K562 (cell line): ENCODE measurements around the gene LAMA2. TPM values are rescaled to one million over a fixed set of nuclear protein-coding genes. Genes with fewer than 3 reads are reported as not detected.

ENCODE experiments used
- ATAC-seq: fragments of 200-7000 bp; cut with Tn5 transposase; 3 replicates; pipeline ENCODE4 v1.9.1; 2020; ENCODE audit warnings: moderate library complexity
- BruUV-seq: library from RNA; stranded (reverse); fragments of 400-500 nt; replicated peaks from 2 replicates; lab custom pipeline; 2021; lab: Mats Ljungman, UMichigan
- CTCF ChIA-PET: fragments of 300-600 bp; formaldehyde crosslinking; extraction: SDS; loops from one replicate; lab custom pipeline; 2021; ENCODE audit warnings: low intra/inter-chr PET ratio; lab: Yijun Ruan, JAX
- POLR2A ChIA-PET: fragments of 300-600, 350-650 bp; sonication (Branson Sonifier 250); formaldehyde crosslinking; extraction: SDS; loops from one replicate; lab custom pipeline; 2021; ENCODE audit warnings: antibody characterized with exemption, inconsistent platforms; lab: Yijun Ruan, JAX
- DNase-seq, 4 experiments: peaks; one replicate each; pipeline versions ENCODE4 v3.0.0 to v3.0.0-alpha.2; 2011 to 2018; ENCODE audit warnings: low spot score in 3 of 4, mixed read lengths in 3 of 4; ENCODE audit errors: extremely low read depth in 1 of 4
- FAIRE-seq: peaks from 2 replicates; lab custom pipeline; 2011; peaks lifted over from hg19 to GRCh38; lab: Jason Lieb, UNC
- H2AFZ ChIP-seq: 2 replicates; pipeline ENCODE4 v1.6.0; 2011; ENCODE audit warnings: low read depth, low read length, control low read depth, inconsistent platforms
- H3K27ac ChIP-seq: fragments of 200-600 bp; 3 replicates; pipeline ENCODE4 v1.8.0; 2011; ENCODE audit warnings: low read depth, mild to moderate bottlenecking, control low read depth, inconsistent platforms, low read length, moderate library complexity, mixed read lengths; ENCODE audit errors: extremely low read depth
- H3K27me3 ChIP-seq, 2 experiments: fragments of 300-600 bp in 1 of 2; 2 replicates in 1 of 2; 3 replicates in 1 of 2; pipeline versions ENCODE4 v1.6.0 to v1.8.0; 2011; ENCODE audit warnings: inconsistent platforms in 2 of 2, low read length in 2 of 2, mild to moderate bottlenecking in 1 of 2, mixed read lengths in 1 of 2, moderate library complexity in 1 of 2; ENCODE audit not compliant: control insufficient read depth in 2 of 2, insufficient read depth in 2 of 2
- H3K36me3 ChIP-seq: fragments of 300-600 bp; 3 replicates; pipeline ENCODE4 v1.8.0; 2011; ENCODE audit warnings: mild to moderate bottlenecking, low read length, inconsistent platforms; ENCODE audit not compliant: control insufficient read depth, insufficient read depth
- H3K4me1 ChIP-seq, 2 experiments: fragments of 200-600 bp in 1 of 2; replicated peaks in 1 of 2; 2 replicates in 1 of 2; 3 replicates in 1 of 2; pipeline versions ENCODE4 v1.5.1 to v1.8.0; 2011; ENCODE audit warnings: inconsistent platforms in 2 of 2, low read length in 2 of 2, mild to moderate bottlenecking in 1 of 2, mixed read lengths in 1 of 2, moderate library complexity in 1 of 2; ENCODE audit not compliant: control insufficient read depth in 2 of 2, insufficient read depth in 2 of 2
- H3K4me2 ChIP-seq: 2 replicates; pipeline ENCODE4 v1.6.1; 2011; ENCODE audit warnings: low read length, control low read depth, inconsistent platforms, mixed read lengths; ENCODE audit not compliant: insufficient read depth
- H3K4me3 ChIP-seq: fragments of 200-600 bp; sonication (generic), shearing (Covaris generic); 2 replicates; pipeline ENCODE4 v1.5.1; 2016; ENCODE audit warnings: control low read depth, inconsistent platforms
- H3K79me2 ChIP-seq: fragments of 200-600 bp; 3 replicates; pipeline ENCODE4 v1.8.0; 2011; ENCODE audit warnings: low read length, inconsistent platforms; ENCODE audit not compliant: control insufficient read depth, insufficient read depth
- H3K9ac ChIP-seq, 2 experiments: 2 replicates each; pipeline versions ENCODE4 v1.6.0 to v1.6.1; 2011; ENCODE audit warnings: low read depth in 2 of 2, low read length in 2 of 2, control low read depth in 1 of 2, inconsistent platforms in 1 of 2, mild to moderate bottlenecking in 1 of 2, mixed read lengths in 1 of 2; ENCODE audit not compliant: insufficient read depth in 1 of 2
- H3K9me1 ChIP-seq: one replicate; pipeline ENCODE4 v1.6.0; 2011; ENCODE audit warnings: inconsistent platforms, mild to moderate bottlenecking, low read length, moderate library complexity; ENCODE audit not compliant: control insufficient read depth, insufficient read depth
- H3K9me3 ChIP-seq: replicated peaks from 2 replicates; pipeline ENCODE4 v1.5.1; 2011; ENCODE audit warnings: low read depth, low read length, inconsistent platforms; ENCODE audit not compliant: control insufficient read depth, insufficient read depth
- H4K20me1 ChIP-seq: replicated peaks from 2 replicates; pipeline ENCODE4 v1.6.1; 2011; ENCODE audit warnings: low read length, inconsistent platforms, mixed read lengths; ENCODE audit not compliant: control insufficient read depth, insufficient read depth
- ARNT ChIP-seq, 2 experiments: fragments of 450-650 bp; IDR thresholded peaks; 2 replicates each; pipeline ENCODE4 v1.6.1; 2016; ENCODE audit warnings: mild to moderate bottlenecking in 1 of 2
- EGR1 ChIP-seq: fragments of 450-650 bp; conservative IDR thresholded peaks from 2 replicates; pipeline ENCODE4 v1.6.1; 2017; ENCODE audit warnings: mild to moderate bottlenecking
- ETV6 ChIP-seq, 3 experiments: fragments of 150-350 bp in 1 of 3; sonication (generic) in 1 of 3; formaldehyde crosslinking in 1 of 3; IDR thresholded peaks; 2 replicates each; pipeline versions ENCODE4 v1.6.1 to v1.8.0; 2014 to 2022; ENCODE audit warnings: borderline replicate concordance in 2 of 3, low read depth in 2 of 3, antibody characterized with exemption in 1 of 3, low read length in 1 of 3, mild to moderate bottlenecking in 1 of 3, missing genetic modification reagents in 1 of 3
- HNRNPK ChIP-seq: fragments of 200-400 bp; formaldehyde crosslinking; IDR thresholded peaks from one replicate; pipeline ENCODE4 v1.6.1; 2018; ENCODE audit warnings: mild to moderate bottlenecking, low read depth, low read length; ENCODE audit not compliant: poor library complexity, severe bottlenecking
- HOMEZ ChIP-seq: fragments of 250-450 bp; sonication (Bioruptor Pico); IDR thresholded peaks from 2 replicates; pipeline ENCODE4 v1.4.0; 2020; ENCODE audit warnings: mild to moderate bottlenecking, moderate library complexity
- NCOA1 ChIP-seq: fragments of 450-650 bp; IDR thresholded peaks from 2 replicates; pipeline ENCODE4 v1.6.1; 2016; ENCODE audit warnings: low read depth
- NCOA4 ChIP-seq: fragments of 450-650 bp; IDR thresholded peaks from 2 replicates; pipeline ENCODE4 v1.6.1; 2018; ENCODE audit warnings: mild to moderate bottlenecking; ENCODE audit not compliant: partially characterized antibody
- NR1H2 ChIP-seq: sonication (generic); formaldehyde crosslinking; IDR thresholded peaks from 2 replicates; pipeline ENCODE4 v1.4.0; 2020; ENCODE audit warnings: mild to moderate bottlenecking, missing genetic modification reagents
- PTTG1 ChIP-seq: fragments of 450-650 bp; IDR thresholded peaks from 2 replicates; pipeline ENCODE4 v1.6.1; 2016; ENCODE audit warnings: low read depth, mild to moderate bottlenecking, missing genetic modification characterization, missing compliant biosample characterization
- RFX7 ChIP-seq: fragments of 250-450 bp; sonication (Bioruptor Pico); IDR thresholded peaks from 2 replicates; pipeline ENCODE4 v1.5.1; 2021; ENCODE audit warnings: mild to moderate bottlenecking
- SRSF9 ChIP-seq: fragments of 200-400 bp; formaldehyde crosslinking; IDR thresholded peaks from 2 replicates; pipeline ENCODE4 v1.6.1; 2017; ENCODE audit warnings: low read depth, low read length, borderline replicate concordance
- THRA ChIP-seq: fragments of 450-650 bp; IDR thresholded peaks from 2 replicates; pipeline ENCODE4 v1.6.1; 2017; ENCODE audit warnings: mild to moderate bottlenecking, moderate library complexity
- U2AF2 ChIP-seq: fragments of 200-400 bp; formaldehyde crosslinking; optimal IDR thresholded peaks from 2 replicates; pipeline ENCODE3; 2017; ENCODE audit warnings: low read depth, mild to moderate bottlenecking, low read length
- ZBTB2 ChIP-seq: fragments of 450-650 bp; IDR thresholded peaks from 2 replicates; pipeline ENCODE4 v1.6.1; 2016; ENCODE audit warnings: antibody characterized with exemption
- ZFP91 ChIP-seq: sonication (generic); formaldehyde crosslinking; IDR thresholded peaks from 2 replicates; pipeline ENCODE4 v1.8.0; 2022; ENCODE audit warnings: mild to moderate bottlenecking, missing genetic modification reagents
- ZNF41 ChIP-seq: fragments of 250-450 bp; sonication (Bioruptor Pico); conservative IDR thresholded peaks from 2 replicates; pipeline ENCODE4 v1.4.0; 2020; ENCODE audit warnings: mild to moderate bottlenecking
- ZNF586 ChIP-seq: fragments of 450-650 bp; formaldehyde crosslinking; conservative IDR thresholded peaks from 2 replicates; pipeline ENCODE4 v1.4.0; 2020; ENCODE audit warnings: mild to moderate bottlenecking, moderate library complexity
- WGBS: fragments of 100-300 bp; shearing (Covaris generic); methylation state at CpG from one replicate; pipeline ENCODE4 v1.1.6; 2016; ENCODE audit warnings: low coverage, mixed read lengths; ENCODE audit not compliant: insufficient coverage; ENCODE audit errors: missing lambda C conversion rate; 5-methylcytosine and 5-hydroxymethylcytosine counted together
- in situ Hi-C: fragments of 300-500 bp; cut with MboI; formaldehyde crosslinking; loops from 4 replicates; pipeline ENCODE4 v1.15.0; 2018; ENCODE audit warnings: inconsistent platforms, mixed read lengths
- intact Hi-C: fragments of 100-400 bp; cut with micrococcal nuclease; formaldehyde crosslinking; loops from 2 replicates; pipeline ENCODE4 v1.14.2; 2022
- polyA plus RNA-seq, 8 experiments: library from polyadenylated mRNA; depleted of rRNA in 4 of 8; stranded (reverse) in 5 of 8; unstranded in 3 of 8; fragments of >200 nt; fragmentation: Nextera tagmentation in 2 of 8; fragmentation: Illumina TruSeq in 1 of 8; extraction: Ambion mirVana in 2 of 8; extraction: Trizol in 1 of 8; gene quantifications; 2 replicates each; pipeline versions ENCODE4 v1.2.1 to v1.2.3, GENCODE V29; 2011 to 2014; ENCODE audit warnings: inconsistent platforms in 1 of 8, missing spikeins in 1 of 8
- total RNA-seq, 7 experiments: library from RNA; depleted of rRNA in 6 of 7; stranded (reverse); fragments of >200 nt in 6 of 7; fragmentation: Illumina TruSeq in 2 of 7; extraction: Trizol in 2 of 7; gene quantifications; 2 replicates each; pipeline versions ENCODE4 v1.2.1 to v1.2.3, GENCODE V29; 2011 to 2021; ENCODE audit warnings: low replicate concordance in 1 of 7

The LAMA2 gene
- total and polyA plus RNA-seq, 9 of the 15 experiments (the other 6 are each of a cell fraction or from before 2014, with no cell fraction given), result 0.04 to 1.5 (median 0.36) TPM

- BruUV-seq, result no TSS peak
- H3K4me3 ChIP-seq, result no peak overlapping the region
- intact Hi-C loops (no loop called here), in situ Hi-C loops (no loop called here)
- H3K79me2 ChIP-seq, result no peaks in the 10 kb centered on the region
- H3K27ac ChIP-seq, result no peak overlapping the region
- no peaks in the 10 kb centered on the region for H3K9me3 ChIP-seq
- H3K27me3 ChIP-seq, result no peaks in the 10 kb centered on the region
- no peaks in the 10 kb centered on the region for H4K20me1 ChIP-seq
- CTCF ChIA-PET, result no interaction called here
- H3K9ac ChIP-seq, result no peak overlapping the region
- 1% methylated on average over 9 of the region's 9 CpGs for WGBS
- FAIRE-seq, result no peak
- POLR2A ChIA-PET, result no interaction called here
- no peak overlapping the region for H2AFZ ChIP-seq
- no peak overlapping the region for H3K4me2 ChIP-seq
- no peaks in the 10 kb centered on the region for H3K4me1 ChIP-seq
- no peak for ATAC-seq
- no peak for DNase-seq
- H3K9me1 ChIP-seq, result no peaks in the 10 kb centered on the region
- H3K36me3 ChIP-seq, result no peaks in the 10 kb centered on the region
- no peak for TF ChIP-seq RFX7 (CRISPR knock-in tag)
- TF ChIP-seq THRA, result no peak
- TF ChIP-seq ZBTB2, result no peak
- TF ChIP-seq SRSF9, result no peak
- no peak for TF ChIP-seq ZNF41 (CRISPR knock-in tag)
- TF ChIP-seq HOMEZ, result no peak
- no peak for TF ChIP-seq ZNF586 (CRISPR knock-in tag)
- no peak for TF ChIP-seq PTTG1 (tag)
- no peak for TF ChIP-seq ETV6 (IDR thresholded peaks at IDR 0.05; ENCODE audit: borderline replicate concordance in 1 of 2, low read depth in 2 of 2, low read length in 1 of 2)
- no peak for TF ChIP-seq ETV6 (CRISPR knock-in tag; IDR thresholded peaks at IDR 0.05; ENCODE audit: borderline replicate concordance)
- no peak for TF ChIP-seq ZFP91 (CRISPR knock-in tag)
- TF ChIP-seq EGR1, result no peak
- no peak for TF ChIP-seq NR1H2 (CRISPR knock-in tag)
- no peak for TF ChIP-seq ARNT (IDR thresholded peaks at IDR 0.05)
- no peak for TF ChIP-seq U2AF2
- TF ChIP-seq HNRNPK, result no peak
- no peak for TF ChIP-seq NCOA1
- no peak for TF ChIP-seq NCOA4
Measured at GRCh38 chr6:129233458-129234134, 350.7 kb downstream of the LAMA2 start.
